Neural cell (in vitro differentiated cells): ENCODE data around the gene DOCK4. TPM values are rescaled to one million over a fixed set of nuclear protein-coding genes. Genes with fewer than 3 reads are reported as not detected.
"Not testable (repeated sequence)": the region's sequence is repeated elsewhere in the genome, so short reads cannot be mapped to it uniquely, and the experiment has no call there.

Source experiments
- H2AFZ ChIP-seq: fragments of 200-600, 300-800 bp; sonication (generic), shearing (Covaris generic); 2 replicates; pipeline ENCODE4 v1.6.0; 2014; ENCODE audit warnings: low read depth, mild to moderate bottlenecking, antibody characterized with exemption, low read length, moderate library complexity
- H3F3A ChIP-seq: fragments of 200-600 bp; shearing (Covaris generic); 2 replicates; pipeline ENCODE4 v1.6.1; 2016; ENCODE audit warnings: mild to moderate bottlenecking, moderate library complexity, mixed read lengths, antibody characterized with exemption, low read length; ENCODE audit not compliant: insufficient read depth, poor library complexity, severe bottlenecking
- H3K27ac ChIP-seq: fragments of 200-600, 300-800 bp; sonication (generic), shearing (Covaris generic); 2 replicates; pipeline ENCODE4 v1.5.1; 2014; ENCODE audit warnings: mild to moderate bottlenecking, low read length, moderate library complexity
- H3K27me3 ChIP-seq: fragments of 300-800, 200-600 bp; sonication (generic), shearing (Covaris generic); 2 replicates; pipeline ENCODE4 v1.6.0; 2014; ENCODE audit warnings: mild to moderate bottlenecking, low read depth, low read length, moderate library complexity; ENCODE audit not compliant: insufficient read depth
- H3K36me3 ChIP-seq: fragments of 300-800, 200-600 bp; sonication (generic), shearing (Covaris generic); 2 replicates; pipeline ENCODE4 v1.5.1; 2014; ENCODE audit warnings: mild to moderate bottlenecking, antibody characterized with exemption, low read length, moderate library complexity; ENCODE audit not compliant: insufficient read depth
- H3K4me2 ChIP-seq: fragments of 300-800, 200-600 bp; sonication (generic), shearing (Covaris generic); 2 replicates; pipeline ENCODE4 v1.6.0; 2014; ENCODE audit warnings: mild to moderate bottlenecking, low read length
- H3K4me3 ChIP-seq: fragments of 300-800, 200-600 bp; sonication (generic), shearing (Covaris generic); 2 replicates; pipeline ENCODE4 v1.5.1; 2014; ENCODE audit warnings: mild to moderate bottlenecking, low read length, moderate library complexity
- H3K79me2 ChIP-seq: fragments of 200-600 bp; shearing (Covaris generic); replicated peaks from 2 replicates; pipeline ENCODE4 v1.6.0; 2014; ENCODE audit warnings: mild to moderate bottlenecking, low read length, moderate library complexity; ENCODE audit not compliant: insufficient read depth
- H3K9ac ChIP-seq: fragments of 300-800, 200-600 bp; sonication (generic), shearing (Covaris generic); 2 replicates; pipeline ENCODE4 v1.6.1; 2016; ENCODE audit warnings: mild to moderate bottlenecking, low read length, mixed read lengths
- H3K9me2 ChIP-seq: fragments of 200-600 bp; shearing (Covaris generic); 2 replicates; pipeline ENCODE4 v1.6.1; 2016; ENCODE audit warnings: mild to moderate bottlenecking, low read length, mixed read lengths; ENCODE audit not compliant: insufficient read depth
- H3K9me3 ChIP-seq: fragments of 200-600, 300-800 bp; sonication (generic), shearing (Covaris generic); 2 replicates; pipeline ENCODE4 v1.6.1; 2016; ENCODE audit warnings: mild to moderate bottlenecking, mixed run types, low read length, moderate library complexity, mixed read lengths
- H4K20me1 ChIP-seq: fragments of 200-600 bp; shearing (Covaris generic); 2 replicates; pipeline ENCODE4 v1.6.1; 2016; ENCODE audit warnings: mild to moderate bottlenecking, mixed run types; ENCODE audit not compliant: insufficient read depth
- CTCF ChIP-seq: fragments of 450-650 bp; IDR thresholded peaks from 2 replicates; pipeline ENCODE4 v1.5.1; 2014; ENCODE audit warnings: antibody characterized with exemption, mild to moderate bottlenecking, moderate library complexity; ENCODE audit not compliant: poor library complexity, severe bottlenecking
- EP300 ChIP-seq: fragments of 450-650 bp; conservative IDR thresholded peaks from 2 replicates; pipeline ENCODE4 v1.6.1; 2014; ENCODE audit warnings: antibody characterized with exemption, mild to moderate bottlenecking, moderate library complexity; ENCODE audit not compliant: poor library complexity, severe bottlenecking
- EZH2 ChIP-seq: fragments of 200-600, 300-800 bp; shearing (Covaris generic), sonication (generic); IDR thresholded peaks from 2 replicates; pipeline ENCODE4 v1.6.1; 2014; ENCODE audit warnings: antibody characterized with exemption, low read length, borderline replicate concordance, mild to moderate bottlenecking; ENCODE audit not compliant: insufficient read depth, poor library complexity, severe bottlenecking
- MXI1 ChIP-seq: fragments of 450-650 bp; conservative IDR thresholded peaks from 2 replicates; pipeline ENCODE4 v1.6.1; 2014; ENCODE audit warnings: antibody characterized with exemption, mild to moderate bottlenecking; ENCODE audit not compliant: poor library complexity, severe bottlenecking
- POLR2AphosphoS5 ChIP-seq: IDR thresholded peaks from 2 replicates; pipeline ENCODE4 v1.6.1; 2012
- RAD21 ChIP-seq: fragments of 450-650 bp; conservative IDR thresholded peaks from 2 replicates; pipeline ENCODE4 v1.6.1; 2014; ENCODE audit warnings: antibody characterized with exemption, mild to moderate bottlenecking, moderate library complexity
- SMC3 ChIP-seq: fragments of 450-650 bp; conservative IDR thresholded peaks from 2 replicates; pipeline ENCODE4 v1.6.1; 2014; ENCODE audit warnings: antibody characterized with exemption, mild to moderate bottlenecking, moderate library complexity; ENCODE audit not compliant: poor library complexity
- TAF1 ChIP-seq: IDR thresholded peaks from 2 replicates; pipeline ENCODE4 v1.6.1; 2012; ENCODE audit warnings: low read depth
- polyA plus RNA-seq: library from polyadenylated mRNA; depleted of rRNA; stranded (reverse); fragments of >200 nt; gene quantifications from 2 replicates; pipeline ENCODE4 v1.2.3, GENCODE V29; 2014
- TF ChIP-seq, protein P1 (sequence below): IDR thresholded peaks from 2 replicates; pipeline ENCODE4 v1.6.1; 2012; ENCODE audit warnings: borderline replicate concordance

Gene DOCK4
- polyA plus RNA-seq, 1 donor from 2014 or later, result 28.1 TPM

DNA sequence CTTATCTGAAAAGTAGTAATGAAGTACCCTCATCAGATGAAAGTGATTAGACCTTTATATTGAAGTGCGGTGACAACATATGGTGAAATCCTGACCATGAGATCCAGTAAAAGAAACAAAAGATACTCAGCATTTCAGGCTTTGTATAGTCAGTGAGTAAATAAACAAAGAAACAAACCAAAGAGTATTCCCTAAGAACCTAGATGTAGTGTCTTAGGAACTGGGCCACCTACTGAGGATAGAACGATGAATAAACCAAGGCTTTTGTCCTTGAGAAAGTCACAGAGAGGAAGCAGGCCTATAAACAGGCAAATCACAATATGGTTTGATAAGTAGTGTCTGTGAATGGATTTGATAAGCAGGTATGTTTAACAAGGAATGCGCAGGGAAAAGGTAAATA, 46.5 kb upstream of the DOCK4 start:
- Histone ChIP-seq H4K20me1 (no peaks in the 10 kb centered on the region), H3K27ac (no peak overlapping the region), H3K9ac (no peak overlapping the region), H3K36me3 (no peaks in the 10 kb centered on the region), H3K9me2 (no peaks in the 10 kb centered on the region), H3K79me2 (peaks cover 8% of the 10 kb centered on the region), H3K27me3 (no peaks in the 10 kb centered on the region), H3K4me2 (no peak overlapping the region), H3K4me3 (no peak overlapping the region), H3F3A (no peaks in the 10 kb centered on the region), H2AFZ (no peak overlapping the region), H3K9me3 (no peaks in the 10 kb centered on the region)
- TF ChIP-seq SMC3, result no peak
- no peak for TF ChIP-seq TAF1
- no peak for TF ChIP-seq MXI1
- TF ChIP-seq, protein P1, sequence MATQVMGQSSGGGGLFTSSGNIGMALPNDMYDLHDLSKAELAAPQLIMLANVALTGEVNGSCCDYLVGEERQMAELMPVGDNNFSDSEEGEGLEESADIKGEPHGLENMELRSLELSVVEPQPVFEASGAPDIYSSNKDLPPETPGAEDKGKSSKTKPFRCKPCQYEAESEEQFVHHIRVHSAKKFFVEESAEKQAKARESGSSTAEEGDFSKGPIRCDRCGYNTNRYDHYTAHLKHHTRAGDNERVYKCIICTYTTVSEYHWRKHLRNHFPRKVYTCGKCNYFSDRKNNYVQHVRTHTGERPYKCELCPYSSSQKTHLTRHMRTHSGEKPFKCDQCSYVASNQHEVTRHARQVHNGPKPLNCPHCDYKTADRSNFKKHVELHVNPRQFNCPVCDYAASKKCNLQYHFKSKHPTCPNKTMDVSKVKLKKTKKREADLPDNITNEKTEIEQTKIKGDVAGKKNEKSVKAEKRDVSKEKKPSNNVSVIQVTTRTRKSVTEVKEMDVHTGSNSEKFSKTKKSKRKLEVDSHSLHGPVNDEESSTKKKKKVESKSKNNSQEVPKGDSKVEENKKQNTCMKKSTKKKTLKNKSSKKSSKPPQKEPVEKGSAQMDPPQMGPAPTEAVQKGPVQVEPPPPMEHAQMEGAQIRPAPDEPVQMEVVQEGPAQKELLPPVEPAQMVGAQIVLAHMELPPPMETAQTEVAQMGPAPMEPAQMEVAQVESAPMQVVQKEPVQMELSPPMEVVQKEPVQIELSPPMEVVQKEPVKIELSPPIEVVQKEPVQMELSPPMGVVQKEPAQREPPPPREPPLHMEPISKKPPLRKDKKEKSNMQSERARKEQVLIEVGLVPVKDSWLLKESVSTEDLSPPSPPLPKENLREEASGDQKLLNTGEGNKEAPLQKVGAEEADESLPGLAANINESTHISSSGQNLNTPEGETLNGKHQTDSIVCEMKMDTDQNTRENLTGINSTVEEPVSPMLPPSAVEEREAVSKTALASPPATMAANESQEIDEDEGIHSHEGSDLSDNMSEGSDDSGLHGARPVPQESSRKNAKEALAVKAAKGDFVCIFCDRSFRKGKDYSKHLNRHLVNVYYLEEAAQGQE, result no peak
- no peak for TF ChIP-seq EZH2
- no peak for TF ChIP-seq EP300
- TF ChIP-seq RAD21, result no peak
- TF ChIP-seq CTCF, result no peak
- TF ChIP-seq POLR2AphosphoS5, result no peak

DNA sequence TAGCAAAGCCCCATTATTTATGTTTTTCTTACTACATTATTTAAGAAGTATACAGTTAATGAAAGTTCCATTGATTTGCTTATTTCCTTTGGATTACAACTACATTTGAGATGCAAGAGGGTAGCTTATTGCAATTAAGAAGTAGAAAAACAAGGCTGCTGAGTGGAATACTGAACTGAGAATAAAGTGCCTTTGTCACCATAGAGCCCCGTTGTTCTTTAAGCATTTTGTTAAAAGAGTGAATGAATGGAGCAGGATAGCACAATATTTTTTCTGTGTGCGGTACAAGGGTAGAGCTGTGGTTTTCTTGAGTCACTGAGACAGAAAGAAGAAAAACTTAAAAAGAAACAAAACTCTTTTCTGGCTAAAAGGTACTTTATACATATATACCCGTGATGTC, 45.9 kb upstream of the DOCK4 start:
- Histone ChIP-seq H2AFZ (no peak overlapping the region), H3K4me2 (no peak overlapping the region), H3K4me3 (no peak overlapping the region), H3K9me3 (no peaks in the 10 kb centered on the region), H3K27me3 (no peaks in the 10 kb centered on the region), H4K20me1 (no peaks in the 10 kb centered on the region), H3K27ac (no peak overlapping the region), H3K9me2 (no peaks in the 10 kb centered on the region), H3K36me3 (no peaks in the 10 kb centered on the region), H3K9ac (no peak overlapping the region), H3K79me2 (peaks cover 8% of the 10 kb centered on the region), H3F3A (no peaks in the 10 kb centered on the region)
- TF ChIP-seq SMC3 (no peak), CTCF (no peak), RAD21 (no peak), POLR2AphosphoS5 (no peak), TAF1 (no peak), EP300 (no peak)
- TF ChIP-seq, protein P1, result no peak

- H2AFZ ChIP-seq, H3K27ac ChIP-seq, H4K20me1 ChIP-seq, H3K9ac ChIP-seq, H3K36me3 ChIP-seq, H3K9me3 ChIP-seq, H3K27me3 ChIP-seq, H3F3A ChIP-seq, H3K79me2 ChIP-seq, H3K9me2 ChIP-seq, H3K4me2 ChIP-seq, H3K4me3 ChIP-seq: not testable (repeated sequence)
Measured at GRCh38 chr7:112249967-112250366, 43.8 kb upstream of the DOCK4 start.
